Mesendoderm (in vitro differentiated cells): ENCODE measurements around the gene GNAZ.

Experiments
- DNase-seq: peaks from one replicate; pipeline ENCODE4 v3.0.0; 2013
- H2AK5ac ChIP-seq: 2 replicates; pipeline ENCODE4 v1.6.1; 2013; ENCODE audit warnings: low read length, inconsistent platforms
- H2BK120ac ChIP-seq: 2 replicates; pipeline ENCODE4 v1.6.1; 2013; ENCODE audit warnings: low read depth, mild to moderate bottlenecking, low read length, moderate library complexity, mixed read lengths
- H2BK15ac ChIP-seq: replicated peaks from 2 replicates; pipeline ENCODE4 v1.6.1; 2013; ENCODE audit warnings: low read depth, mild to moderate bottlenecking, moderate library complexity
- H2BK5ac ChIP-seq: 2 replicates; pipeline ENCODE4 v1.6.1; 2013; ENCODE audit warnings: low read length, inconsistent platforms
- H3K18ac ChIP-seq: 2 replicates; pipeline ENCODE4 v1.6.1; 2013; ENCODE audit warnings: mild to moderate bottlenecking, low read length, mixed read lengths
- H3K23ac ChIP-seq: one replicate; pipeline ENCODE4 v1.6.1; 2013; ENCODE audit warnings: low read length
- H3K27ac ChIP-seq: 2 replicates; pipeline ENCODE4 v1.5.1; 2013; ENCODE audit warnings: low read depth, mild to moderate bottlenecking, inconsistent platforms, low read length, moderate library complexity
- H3K27me3 ChIP-seq: 2 replicates; pipeline ENCODE4 v1.6.1; 2013; ENCODE audit warnings: low read length, control low read depth, mild to moderate bottlenecking, inconsistent platforms; ENCODE audit not compliant: insufficient read depth, poor library complexity
- H3K36me3 ChIP-seq: 2 replicates; pipeline ENCODE4 v1.6.1; 2013; ENCODE audit warnings: low read length, inconsistent platforms; ENCODE audit not compliant: control insufficient read depth, insufficient read depth
- H3K4ac ChIP-seq: one replicate; pipeline ENCODE4 v1.6.1; 2013; ENCODE audit warnings: low read depth, mild to moderate bottlenecking, low read length, moderate library complexity
- H3K4me1 ChIP-seq: 2 replicates; pipeline ENCODE4 v1.6.1; 2013; ENCODE audit warnings: low read depth, low read length, inconsistent platforms; ENCODE audit not compliant: control insufficient read depth
- H3K4me2 ChIP-seq: 2 replicates; pipeline ENCODE4 v1.6.1; 2013; ENCODE audit warnings: low read length
- H3K4me3 ChIP-seq: 2 replicates; pipeline ENCODE4 v1.5.1; 2013; ENCODE audit warnings: mild to moderate bottlenecking, low read length
- H3K56ac ChIP-seq: one replicate; pipeline ENCODE4 v1.6.1; 2013; ENCODE audit warnings: low read length
- H3K79me1 ChIP-seq: 2 replicates; pipeline ENCODE4 v1.6.1; 2013; ENCODE audit warnings: low read length, inconsistent platforms
- H3K79me2 ChIP-seq: 2 replicates; pipeline ENCODE4 v1.6.1; 2013; ENCODE audit warnings: mild to moderate bottlenecking, low read length; ENCODE audit not compliant: control insufficient read depth, insufficient read depth
- H3K9ac ChIP-seq: 2 replicates; pipeline ENCODE4 v1.6.1; 2013; ENCODE audit warnings: low read length, inconsistent platforms
- H4K5ac ChIP-seq: one replicate; pipeline ENCODE4 v1.6.1; 2013; ENCODE audit warnings: low read length
- H4K8ac ChIP-seq: one replicate; pipeline ENCODE4 v1.6.1; 2013; ENCODE audit warnings: low read depth, mild to moderate bottlenecking, control low read depth, low read length, moderate library complexity
- WGBS: extraction: QIAGEN DNeasy Blood & Tissue Kit; methylation state at CpG from one replicate; pipeline ENCODE4 v1.1.7; 2013; ENCODE audit warnings: low lambda C conversion rate, missing lambda C conversion rate; ENCODE audit not compliant: insufficient coverage; ENCODE audit errors: extremely low coverage; 5-methylcytosine and 5-hydroxymethylcytosine counted together

Gene GNAZ

GRCh38 chr22:23124611-23125511, 54.5 kb downstream of the GNAZ start:
- Histone ChIP-seq H2BK15ac (no peak overlapping the region), H3K4me2 (no peak overlapping the region), H3K79me2 (no peaks in the 10 kb centered on the region), H3K27me3 (no peaks in the 10 kb centered on the region), H3K79me1 (no peaks in the 10 kb centered on the region), H3K56ac (no peak overlapping the region), H3K18ac (no peak overlapping the region), H3K4ac (no peak overlapping the region), H2BK5ac (no peak overlapping the region), H4K5ac (no peak overlapping the region), H3K9ac (no peak overlapping the region), H3K27ac (no peak overlapping the region), H3K23ac (no peak overlapping the region), H2BK120ac (no peak overlapping the region), H4K8ac (no peak overlapping the region), H3K36me3 (no peaks in the 10 kb centered on the region), H2AK5ac (no peak overlapping the region), H3K4me3 (no peak overlapping the region), H3K4me1 (no peaks in the 10 kb centered on the region)
- DNase-seq = no peak
- no CpG with 5 or more reads among the region's 19 CpGs for WGBS

DNA sequence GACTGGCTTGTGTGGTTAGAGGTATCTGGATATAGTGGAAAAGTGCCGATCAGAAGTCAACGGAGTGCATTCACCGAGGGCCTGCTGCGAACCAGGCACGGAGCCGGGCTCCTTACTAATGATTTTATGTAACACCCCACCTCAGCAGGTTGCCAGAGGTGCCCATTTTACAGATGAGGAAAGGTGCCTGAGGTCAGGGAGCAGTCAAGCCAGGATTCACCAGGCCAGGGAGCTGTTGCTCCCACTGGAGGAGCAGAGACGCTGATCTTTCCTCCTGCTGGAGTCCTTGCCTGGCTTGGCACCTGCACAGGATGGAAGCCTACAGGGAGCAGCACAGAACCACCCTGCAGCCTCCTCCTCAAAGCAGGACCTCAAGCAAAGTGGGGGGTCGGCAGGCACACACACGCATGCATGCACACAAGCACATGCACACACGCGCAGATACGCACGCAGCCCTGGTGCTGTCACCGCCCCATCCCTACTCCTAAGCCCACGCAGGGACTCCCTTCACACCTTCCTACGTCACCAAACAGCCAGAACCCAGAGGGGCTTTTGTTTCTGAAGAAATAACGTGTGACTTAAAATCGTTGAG, 55.3 kb downstream of the GNAZ start:
- Histone ChIP-seq H4K5ac (no peak overlapping the region), H3K9ac (no peak overlapping the region)
- WGBS = no CpG with 5 or more reads among the region's 18 CpGs

DNA sequence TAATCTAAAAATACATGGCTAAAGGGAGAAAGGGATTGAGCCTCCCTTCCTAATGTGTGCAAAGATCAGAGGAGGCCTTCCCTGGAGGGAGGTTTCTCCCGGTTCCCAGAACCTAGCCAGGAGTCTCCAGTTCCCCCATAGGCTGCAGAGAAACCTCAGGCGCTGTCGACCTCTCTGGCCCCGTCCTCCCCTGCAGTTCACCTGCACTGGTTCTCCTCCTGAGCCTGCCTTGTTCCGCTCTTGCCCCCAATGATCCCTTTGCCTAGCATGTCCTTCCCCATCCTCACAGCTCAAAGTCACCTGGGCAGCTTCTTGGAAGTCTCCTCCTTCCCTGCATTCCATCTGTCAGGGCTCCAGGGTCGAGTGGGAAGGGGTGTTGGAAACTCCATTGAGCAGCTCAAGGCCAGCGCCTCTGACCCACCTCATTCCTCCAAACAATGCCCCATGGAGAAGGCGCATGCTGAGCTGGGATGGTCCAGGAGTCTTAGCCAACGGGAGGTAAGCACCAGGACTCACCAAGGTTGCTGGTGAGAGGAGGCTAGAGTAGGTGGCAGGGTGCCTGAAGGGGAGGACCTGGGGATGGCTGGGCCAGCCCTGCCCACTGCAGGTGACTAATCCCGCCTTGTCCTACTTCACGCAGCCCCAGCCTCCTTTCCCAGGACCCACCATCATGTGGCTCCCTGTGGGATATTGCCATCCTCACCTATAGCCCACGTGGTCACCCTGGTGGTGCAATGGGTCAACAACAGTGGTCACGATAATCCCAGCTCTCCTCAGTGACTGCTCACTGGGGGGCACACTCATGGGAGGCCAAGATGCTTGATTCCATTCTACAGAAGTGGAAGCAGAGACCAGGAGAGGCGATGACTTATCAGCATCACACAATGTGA, 56.1 kb downstream of the GNAZ start:
- no peak overlapping the region for H4K8ac ChIP-seq
- no peak overlapping the region for H3K56ac ChIP-seq
- H2BK5ac ChIP-seq = no peak overlapping the region
- H3K79me1 ChIP-seq = no peaks in the 10 kb centered on the region
- H3K27me3 ChIP-seq = no peaks in the 10 kb centered on the region
- no peaks in the 10 kb centered on the region for H3K4me1 ChIP-seq
- no peak overlapping the region for H2AK5ac ChIP-seq
- no peak overlapping the region for H3K18ac ChIP-seq
- no peak overlapping the region for H2BK15ac ChIP-seq
- H4K5ac ChIP-seq = no peak overlapping the region
- H3K79me2 ChIP-seq = no peaks in the 10 kb centered on the region
- H3K4me2 ChIP-seq = no peak overlapping the region
- WGBS = no CpG with 5 or more reads among the region's 14 CpGs
- no peak overlapping the region for H2BK120ac ChIP-seq
- no peak overlapping the region for H3K4me3 ChIP-seq
- H3K27ac ChIP-seq = no peak overlapping the region
- DNase-seq = no peak
- H3K9ac ChIP-seq = no peak overlapping the region
- no peaks in the 10 kb centered on the region for H3K36me3 ChIP-seq
- H3K23ac ChIP-seq = no peak overlapping the region
- no peak overlapping the region for H3K4ac ChIP-seq

More for the DNA sequence above, 55.3 kb downstream of the GNAZ start:
- DNase-seq = no peak
- Histone ChIP-seq H3K4me3 (no peak overlapping the region), H3K79me1 (no peaks in the 10 kb centered on the region), H4K8ac (no peak overlapping the region), H3K18ac (no peak overlapping the region), H3K36me3 (no peaks in the 10 kb centered on the region), H3K79me2 (no peaks in the 10 kb centered on the region), H2BK120ac (no peak overlapping the region), H3K4me1 (no peaks in the 10 kb centered on the region), H2BK5ac (no peak overlapping the region), H2AK5ac (no peak overlapping the region), H2BK15ac (no peak overlapping the region), H3K27me3 (no peaks in the 10 kb centered on the region), H3K4ac (no peak overlapping the region), H3K27ac (no peak overlapping the region), H3K56ac (no peak overlapping the region), H3K23ac (no peak overlapping the region), H3K4me2 (no peak overlapping the region)

- no peaks in the 10 kb centered on the region for H3K36me3 ChIP-seq
- H3K79me2 ChIP-seq = no peaks in the 10 kb centered on the region
- no peak overlapping the region for H2BK5ac ChIP-seq
- H3K79me1 ChIP-seq = no peaks in the 10 kb centered on the region
- DNase-seq = no peak
- H4K5ac ChIP-seq = no peak overlapping the region
- no CpG with 5 or more reads among the region's 7 CpGs for WGBS
- H3K27ac ChIP-seq = no peak overlapping the region
- no peaks in the 10 kb centered on the region for H3K27me3 ChIP-seq
- no peak overlapping the region for H2AK5ac ChIP-seq
- H3K4ac ChIP-seq = no peak overlapping the region
- no peak overlapping the region for H3K9ac ChIP-seq
- H3K18ac ChIP-seq = no peak overlapping the region
- no peak overlapping the region for H3K4me3 ChIP-seq
- H2BK15ac ChIP-seq = no peak overlapping the region
- H3K4me1 ChIP-seq = no peaks in the 10 kb centered on the region
- H3K23ac ChIP-seq = no peak overlapping the region
- H3K56ac ChIP-seq = no peak overlapping the region
- no peak overlapping the region for H2BK120ac ChIP-seq
- no peak overlapping the region for H3K4me2 ChIP-seq
- H4K8ac ChIP-seq = no peak overlapping the region
These were observed 56.9 kb downstream of the GNAZ start for GRCh38 chr22:23127055-23127756.

GRCh38 chr22:23127788-23128187, 57.5 kb downstream of the GNAZ start:
- H3K23ac ChIP-seq = no peak overlapping the region
- H3K36me3 ChIP-seq = no peaks in the 10 kb centered on the region
- H3K18ac ChIP-seq = no peak overlapping the region
- H3K27me3 ChIP-seq = no peaks in the 10 kb centered on the region
- H2BK5ac ChIP-seq = no peak overlapping the region
- H3K79me2 ChIP-seq = no peaks in the 10 kb centered on the region
- no peak overlapping the region for H4K8ac ChIP-seq
- no peak overlapping the region for H2BK15ac ChIP-seq
- H2AK5ac ChIP-seq = no peak overlapping the region
- H3K79me1 ChIP-seq = no peaks in the 10 kb centered on the region
- no peak for DNase-seq
- no peaks in the 10 kb centered on the region for H3K4me1 ChIP-seq
- no peak overlapping the region for H3K4me2 ChIP-seq
- H3K56ac ChIP-seq = no peak overlapping the region
- H3K9ac ChIP-seq = no peak overlapping the region
- H3K4ac ChIP-seq = no peak overlapping the region
- no peak overlapping the region for H3K27ac ChIP-seq
- H4K5ac ChIP-seq = no peak overlapping the region
- no peak overlapping the region for H2BK120ac ChIP-seq
- no peak overlapping the region for H3K4me3 ChIP-seq
- WGBS = no CpG with 5 or more reads among the region's 9 CpGs
